ENCODE data around the gene HHATL.

HHATL gene

DNA sequence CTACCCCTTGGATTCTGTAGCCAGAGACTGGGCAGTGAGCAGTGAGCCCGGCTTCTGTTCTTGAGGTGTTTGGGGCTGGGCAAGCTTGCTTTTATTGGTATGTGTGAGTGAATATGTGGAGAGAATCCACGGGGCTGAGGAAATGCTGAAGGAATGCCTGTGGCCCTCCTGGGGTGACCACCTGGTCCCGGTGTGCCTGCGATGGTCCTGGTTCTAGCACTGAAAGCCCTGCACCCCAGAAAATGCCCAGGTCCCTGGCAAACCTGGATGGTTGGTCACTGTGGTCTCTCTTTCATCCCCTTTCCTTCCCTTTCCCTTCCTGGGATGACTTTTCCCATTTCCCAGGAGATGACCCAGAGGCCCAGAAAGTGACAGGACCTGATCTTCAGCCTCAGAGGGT lies 44.9 kb downstream of the HHATL start:
- H3K4me3 ChIP-seq (ENCODE audit: low read length in 2 of 2) = no peak overlapping the region
- no peak overlapping the region for H3K4me2 ChIP-seq (ENCODE audit: insufficient read depth, low read length, poor library complexity, severe bottlenecking)
- H4K8ac ChIP-seq (ENCODE audit: low read depth, low read length) = no peak overlapping the region
- no peak overlapping the region for H3K27ac ChIP-seq (replicated peaks; ENCODE audit: low read length)
- peaks cover 8 to 10% of the 10 kb centered on the region in 2 donors for H3K36me3 ChIP-seq (replicated peaks in 1 of 2; ENCODE audit: control insufficient read depth in 2 of 2, insufficient read depth in 2 of 2, low read length in 2 of 2)
- H2BK120ac ChIP-seq (ENCODE audit: low read depth, low read length) = no peak overlapping the region
- no peak overlapping the region for H2AK5ac ChIP-seq (ENCODE audit: low read depth, low read length)
- no peaks in the 10 kb centered on the region for H3K27me3 ChIP-seq (ENCODE audit: control insufficient read depth in 3 of 3, insufficient read depth in 3 of 3, low read depth in 1 of 3, low read length in 3 of 3)
- no peak overlapping the region for H2BK12ac ChIP-seq (ENCODE audit: low read length)
- H3K18ac ChIP-seq (ENCODE audit: low read length) = no peak overlapping the region
- H3K14ac ChIP-seq (ENCODE audit: low read length) = no peak overlapping the region
- peak overlapping the region; percentile 28 for H3K23ac ChIP-seq (ENCODE audit: low read depth, low read length, poor library complexity)
- H2BK5ac ChIP-seq (ENCODE audit: low read length) = no peak overlapping the region
- H3K4me1 ChIP-seq (ENCODE audit: control insufficient read depth in 2 of 2, insufficient read depth in 1 of 2, low read depth in 1 of 2, low read length in 2 of 2) = peaks cover 18% of the 10 kb centered on the region in 2 donors
- WGBS, 2 donors (ENCODE audit: extremely low coverage in 2 of 2, insufficient read length in 2 of 2, insufficient replicate concordance in 1 of 2) = no CpG with 5 or more reads among the region's 4 CpGs
- H2BK15ac ChIP-seq (ENCODE audit: low read length) = no peak overlapping the region
- no peak overlapping the region for H4K91ac ChIP-seq (ENCODE audit: low read depth, low read length, poor library complexity)
- no peak overlapping the region for H2AFZ ChIP-seq (ENCODE audit: low read length)
- H3K4ac ChIP-seq (ENCODE audit: low read length) = no peak overlapping the region
- H3K9me3 ChIP-seq (replicated peaks in 1 of 2; ENCODE audit: control insufficient read depth in 2 of 2, insufficient read depth in 1 of 2, low read depth in 1 of 2, low read length in 2 of 2) = no peaks in the 10 kb centered on the region
- no peak for DNase-seq (ENCODE audit: low spot score)
- no peak overlapping the region for H3K9ac ChIP-seq (ENCODE audit: low read depth, low read length, poor library complexity)
- H3K79me1 ChIP-seq (ENCODE audit: low read depth, low read length) = peaks cover 4% of the 10 kb centered on the region

DNA sequence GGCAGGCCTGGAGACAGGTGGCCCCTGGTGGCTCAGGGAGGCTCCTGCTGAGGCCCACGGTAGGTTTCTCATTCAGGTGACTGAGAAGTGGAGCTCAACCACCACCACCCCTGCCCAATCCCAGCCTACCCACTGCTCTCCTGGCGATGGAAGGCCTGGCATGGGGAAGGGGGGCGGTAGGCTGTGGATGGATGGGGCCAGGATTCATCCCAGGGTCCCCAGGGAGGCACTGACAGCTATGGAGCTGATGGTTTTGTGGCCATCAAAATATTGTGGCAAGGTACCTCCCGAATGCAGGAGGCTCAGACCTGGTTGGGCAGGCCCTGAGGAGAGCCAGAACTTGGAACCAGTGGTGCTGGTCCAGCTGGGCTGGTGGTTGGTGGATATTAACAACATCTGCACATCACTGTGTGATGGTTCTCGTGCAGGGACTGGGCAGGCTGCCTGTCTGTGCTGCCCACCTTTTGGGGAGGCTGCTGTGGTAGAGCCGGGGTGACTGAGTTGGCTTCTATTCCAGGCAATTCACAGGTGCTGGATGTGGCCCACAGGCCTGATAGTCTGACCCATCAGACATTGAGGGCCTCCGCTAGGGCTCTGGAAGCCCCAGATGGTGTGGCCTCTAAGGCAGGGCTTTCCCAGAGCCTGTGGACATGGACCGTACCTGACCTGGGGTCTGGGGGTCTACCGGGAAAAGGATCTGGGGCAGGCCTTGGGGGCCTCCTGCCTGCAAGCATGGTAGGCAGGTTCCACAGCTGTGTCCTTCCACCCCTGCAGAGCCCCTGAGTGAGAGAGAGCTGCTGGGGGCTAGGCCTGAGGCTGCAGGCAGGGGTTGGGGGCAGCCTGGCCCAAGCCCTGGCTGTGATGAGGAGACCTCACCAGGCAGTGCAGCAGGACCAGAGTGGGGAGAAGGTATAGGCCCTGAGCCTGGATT lies 45.7 kb downstream of the HHATL start:
- Histone ChIP-seq H2AK5ac (ENCODE audit: low read depth, low read length) (peak overlapping the region; percentile 86), H3K79me1 (ENCODE audit: low read depth, low read length) (peaks cover 4% of the 10 kb centered on the region), H2BK5ac (ENCODE audit: low read length) (peak overlapping the region; percentile 58), H2AFZ (ENCODE audit: low read length) (no peak overlapping the region), H3K14ac (ENCODE audit: low read length) (no peak overlapping the region), H3K4me1 (ENCODE audit: control insufficient read depth in 2 of 2, insufficient read depth in 1 of 2, low read depth in 1 of 2, low read length in 2 of 2) (peaks cover 18 to 21% of the 10 kb centered on the region in 2 donors), H3K9ac (ENCODE audit: low read depth, low read length, poor library complexity) (peak overlapping the region; percentile 16), H2BK12ac (ENCODE audit: low read length) (no peak overlapping the region), H2BK15ac (ENCODE audit: low read length) (no peak overlapping the region), H3K4me3 (ENCODE audit: low read length in 2 of 2) (no peak overlapping the region), H3K9me3 (replicated peaks in 1 of 2; ENCODE audit: control insufficient read depth in 2 of 2, insufficient read depth in 1 of 2, low read depth in 1 of 2, low read length in 2 of 2) (no peaks in the 10 kb centered on the region), H4K8ac (ENCODE audit: low read depth, low read length) (no peak overlapping the region), H3K27me3 (ENCODE audit: control insufficient read depth in 3 of 3, insufficient read depth in 3 of 3, low read depth in 1 of 3, low read length in 3 of 3) (no peaks in the 10 kb centered on the region), H4K91ac (ENCODE audit: low read depth, low read length, poor library complexity) (no peak overlapping the region), H3K4me2 (ENCODE audit: insufficient read depth, low read length, poor library complexity, severe bottlenecking) (no peak overlapping the region), H3K36me3 (replicated peaks in 1 of 2; ENCODE audit: control insufficient read depth in 2 of 2, insufficient read depth in 2 of 2, low read length in 2 of 2) (peaks cover 8 to 10% of the 10 kb centered on the region in 2 donors), H3K27ac (replicated peaks; ENCODE audit: low read length) (no peak overlapping the region), H2BK120ac (ENCODE audit: low read depth, low read length) (peak overlapping the region; percentile 22), H3K18ac (ENCODE audit: low read length) (peak overlapping the region; percentile 65), H3K4ac (ENCODE audit: low read length) (no peak overlapping the region), H3K23ac (ENCODE audit: low read depth, low read length, poor library complexity) (peak overlapping the region; percentile 59)
- WGBS, 2 donors (ENCODE audit: extremely low coverage in 2 of 2, insufficient read length in 2 of 2, insufficient replicate concordance in 1 of 2) = no CpG with 5 or more reads among the region's 9 CpGs
- no peak for DNase-seq (ENCODE audit: low spot score)

DNA sequence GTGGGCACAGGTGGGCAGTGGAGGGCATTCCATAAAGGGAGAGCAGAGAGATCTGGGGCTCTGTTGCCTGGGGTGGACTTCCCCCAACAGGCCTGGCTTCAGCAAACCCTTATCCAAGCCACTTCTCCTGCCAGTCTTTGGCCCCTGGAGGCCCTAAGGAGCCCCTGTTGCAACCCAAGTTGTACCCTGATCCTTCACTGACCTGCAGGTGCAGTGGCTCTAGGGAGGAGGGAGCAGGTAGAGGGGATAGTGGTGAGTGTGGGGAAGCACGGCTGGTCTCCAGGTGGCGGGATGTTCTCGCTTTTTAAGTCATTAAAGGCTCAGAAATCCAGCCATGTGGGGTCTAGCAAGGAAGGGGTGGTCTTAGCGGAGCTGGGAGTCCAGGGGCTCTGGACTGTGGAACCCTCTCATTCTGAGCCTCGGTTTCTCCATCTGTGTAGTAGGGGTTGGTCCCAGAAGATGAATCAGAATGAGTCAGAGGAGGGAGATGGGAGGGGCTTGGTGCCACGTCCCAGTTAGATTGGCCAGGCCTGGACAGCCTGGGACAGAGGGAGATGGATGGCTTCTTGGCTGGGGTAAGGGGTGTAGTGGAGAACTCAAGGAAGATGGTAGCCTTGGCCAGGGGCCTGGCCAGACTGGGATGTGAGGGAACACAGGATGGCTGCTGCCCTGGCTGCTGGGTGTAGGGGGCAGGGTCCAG lies 46.5 kb downstream of the HHATL start:
- Histone ChIP-seq H3K23ac (ENCODE audit: low read depth, low read length, poor library complexity) (peak overlapping the region; percentile 59), H3K9ac (ENCODE audit: low read depth, low read length, poor library complexity) (no peak overlapping the region), H3K4ac (ENCODE audit: low read length) (no peak overlapping the region), H3K4me2 (ENCODE audit: insufficient read depth, low read length, poor library complexity, severe bottlenecking) (no peak overlapping the region), H3K79me1 (ENCODE audit: low read depth, low read length) (peaks cover 4% of the 10 kb centered on the region), H3K27ac (replicated peaks; ENCODE audit: low read length) (no peak overlapping the region), H3K4me1 (ENCODE audit: control insufficient read depth in 2 of 2, insufficient read depth in 1 of 2, low read depth in 1 of 2, low read length in 2 of 2) (peaks cover 18 to 24% of the 10 kb centered on the region in 2 donors), H3K14ac (ENCODE audit: low read length) (no peak overlapping the region), H3K4me3 (ENCODE audit: low read length in 2 of 2) (no peak overlapping the region), H3K18ac (ENCODE audit: low read length) (peak overlapping the region; percentile 65), H2BK120ac (ENCODE audit: low read depth, low read length) (peak overlapping the region; percentile 22), H2BK12ac (ENCODE audit: low read length) (no peak overlapping the region), H3K36me3 (replicated peaks in 1 of 2; ENCODE audit: control insufficient read depth in 2 of 2, insufficient read depth in 2 of 2, low read length in 2 of 2) (peaks cover 6 to 8% of the 10 kb centered on the region in 2 donors), H4K91ac (ENCODE audit: low read depth, low read length, poor library complexity) (no peak overlapping the region), H4K8ac (ENCODE audit: low read depth, low read length) (no peak overlapping the region), H3K27me3 (ENCODE audit: control insufficient read depth in 3 of 3, insufficient read depth in 3 of 3, low read depth in 1 of 3, low read length in 3 of 3) (no peaks in the 10 kb centered on the region), H2AFZ (ENCODE audit: low read length) (no peak overlapping the region), H2BK15ac (ENCODE audit: low read length) (no peak overlapping the region), H2AK5ac (ENCODE audit: low read depth, low read length) (peak overlapping the region; percentile 86), H3K9me3 (replicated peaks in 1 of 2; ENCODE audit: control insufficient read depth in 2 of 2, insufficient read depth in 1 of 2, low read depth in 1 of 2, low read length in 2 of 2) (no peaks in the 10 kb centered on the region), H2BK5ac (ENCODE audit: low read length) (peak overlapping the region; percentile 58)
- no CpG with 5 or more reads among the region's 6 CpGs for WGBS, 2 donors (ENCODE audit: extremely low coverage in 2 of 2, insufficient read length in 2 of 2, insufficient replicate concordance in 1 of 2)
- DNase-seq (ENCODE audit: low spot score) = no peak
